DND-41 (cell line): ENCODE results near the gene CELA2A.
"Not testable (repeated sequence)": the region's sequence is repeated elsewhere in the genome, so short reads cannot be mapped to it uniquely, and the experiment has no call there.

Source experiments
- EZH2 ChIP-seq: IDR thresholded peaks from 3 replicates; pipeline ENCODE4 v1.6.1; 2012; ENCODE audit warnings: borderline replicate concordance, low read depth, mild to moderate bottlenecking, moderate library complexity, low read length, inconsistent platforms; ENCODE audit not compliant: severe bottlenecking
- TF ChIP-seq, protein P1 (sequence below): IDR thresholded peaks from 2 replicates; pipeline ENCODE4 v1.5.1; 2012; ENCODE audit warnings: borderline replicate concordance, low read length, moderate library complexity, mild to moderate bottlenecking; ENCODE audit not compliant: poor library complexity, severe bottlenecking; ENCODE audit errors: extremely low read depth

GRCh38 chr1:15514557-15514956 is 58.0 kb downstream of the CELA2A start:
- TF ChIP-seq, protein P1, sequence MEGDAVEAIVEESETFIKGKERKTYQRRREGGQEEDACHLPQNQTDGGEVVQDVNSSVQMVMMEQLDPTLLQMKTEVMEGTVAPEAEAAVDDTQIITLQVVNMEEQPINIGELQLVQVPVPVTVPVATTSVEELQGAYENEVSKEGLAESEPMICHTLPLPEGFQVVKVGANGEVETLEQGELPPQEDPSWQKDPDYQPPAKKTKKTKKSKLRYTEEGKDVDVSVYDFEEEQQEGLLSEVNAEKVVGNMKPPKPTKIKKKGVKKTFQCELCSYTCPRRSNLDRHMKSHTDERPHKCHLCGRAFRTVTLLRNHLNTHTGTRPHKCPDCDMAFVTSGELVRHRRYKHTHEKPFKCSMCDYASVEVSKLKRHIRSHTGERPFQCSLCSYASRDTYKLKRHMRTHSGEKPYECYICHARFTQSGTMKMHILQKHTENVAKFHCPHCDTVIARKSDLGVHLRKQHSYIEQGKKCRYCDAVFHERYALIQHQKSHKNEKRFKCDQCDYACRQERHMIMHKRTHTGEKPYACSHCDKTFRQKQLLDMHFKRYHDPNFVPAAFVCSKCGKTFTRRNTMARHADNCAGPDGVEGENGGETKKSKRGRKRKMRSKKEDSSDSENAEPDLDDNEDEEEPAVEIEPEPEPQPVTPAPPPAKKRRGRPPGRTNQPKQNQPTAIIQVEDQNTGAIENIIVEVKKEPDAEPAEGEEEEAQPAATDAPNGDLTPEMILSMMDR, result not testable (repeated sequence)
- TF ChIP-seq EZH2, result not testable (repeated sequence)
